GM10248 (cell line): ENCODE results near the gene DDX51.

Experiments
- CTCF ChIA-PET: fragments of 300-600 bp; sonication (Branson Sonifier 250); formaldehyde crosslinking; extraction: SDS; loops from one replicate; lab custom pipeline; 2021; ENCODE audit warnings: antibody characterized with exemption; lab: Yijun Ruan, JAX
- POLR2A ChIA-PET: fragments of 350-650 bp; sonication (Branson Sonifier 250); formaldehyde crosslinking; extraction: SDS; loops from one replicate; lab custom pipeline; 2020; ENCODE audit warnings: antibody characterized with exemption; lab: Yijun Ruan, JAX
- DNase-seq: peaks from one replicate; pipeline ENCODE4 v3.0.0; 2012; ENCODE audit errors: extremely low spot score
- TF ChIP-seq, protein P1 (sequence below): IDR thresholded peaks from 2 replicates; pipeline ENCODE4 v1.5.1; 2012; ENCODE audit warnings: mild to moderate bottlenecking, low read depth; ENCODE audit errors: extremely low read depth, missing control alignments, control extremely low read depth

Gene DDX51

DNA sequence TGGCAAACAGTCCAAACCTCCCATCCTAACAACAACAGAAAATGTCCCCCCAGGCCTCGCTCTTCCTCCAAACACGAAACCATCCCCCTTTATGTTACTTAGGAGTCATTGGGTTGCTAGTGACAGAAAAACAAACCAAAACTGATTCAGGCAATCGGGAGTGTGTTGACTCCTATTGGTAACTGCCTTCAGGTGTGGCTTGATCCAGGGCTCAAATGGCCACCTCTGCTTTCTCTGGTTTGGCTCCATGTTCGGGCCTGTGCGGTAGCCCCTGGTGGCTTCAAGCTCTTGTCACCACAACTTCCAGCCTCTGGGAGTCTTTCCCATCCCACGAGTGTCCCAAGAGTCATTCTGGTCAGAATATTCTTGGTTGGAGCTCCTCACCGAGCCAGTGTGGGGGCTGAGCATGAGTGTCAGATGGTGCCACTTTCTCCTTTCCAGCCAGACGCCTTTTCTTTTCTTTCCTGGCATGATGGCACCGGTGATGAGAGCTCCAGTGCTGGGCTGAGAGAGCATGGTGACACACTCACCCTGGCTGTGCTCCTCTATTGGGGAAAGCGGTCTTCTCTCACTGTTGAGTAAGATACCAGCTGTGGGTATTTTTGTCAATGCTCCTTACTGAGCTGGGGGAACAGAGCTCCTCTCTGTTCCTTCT lies 38.7 kb upstream of the DDX51 start:
- DNase-seq = no peak
- ChIA-PET POLR2A (no interaction called here), CTCF (no interaction called here)
- TF ChIP-seq, protein P1, sequence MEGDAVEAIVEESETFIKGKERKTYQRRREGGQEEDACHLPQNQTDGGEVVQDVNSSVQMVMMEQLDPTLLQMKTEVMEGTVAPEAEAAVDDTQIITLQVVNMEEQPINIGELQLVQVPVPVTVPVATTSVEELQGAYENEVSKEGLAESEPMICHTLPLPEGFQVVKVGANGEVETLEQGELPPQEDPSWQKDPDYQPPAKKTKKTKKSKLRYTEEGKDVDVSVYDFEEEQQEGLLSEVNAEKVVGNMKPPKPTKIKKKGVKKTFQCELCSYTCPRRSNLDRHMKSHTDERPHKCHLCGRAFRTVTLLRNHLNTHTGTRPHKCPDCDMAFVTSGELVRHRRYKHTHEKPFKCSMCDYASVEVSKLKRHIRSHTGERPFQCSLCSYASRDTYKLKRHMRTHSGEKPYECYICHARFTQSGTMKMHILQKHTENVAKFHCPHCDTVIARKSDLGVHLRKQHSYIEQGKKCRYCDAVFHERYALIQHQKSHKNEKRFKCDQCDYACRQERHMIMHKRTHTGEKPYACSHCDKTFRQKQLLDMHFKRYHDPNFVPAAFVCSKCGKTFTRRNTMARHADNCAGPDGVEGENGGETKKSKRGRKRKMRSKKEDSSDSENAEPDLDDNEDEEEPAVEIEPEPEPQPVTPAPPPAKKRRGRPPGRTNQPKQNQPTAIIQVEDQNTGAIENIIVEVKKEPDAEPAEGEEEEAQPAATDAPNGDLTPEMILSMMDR = no peak

DNA sequence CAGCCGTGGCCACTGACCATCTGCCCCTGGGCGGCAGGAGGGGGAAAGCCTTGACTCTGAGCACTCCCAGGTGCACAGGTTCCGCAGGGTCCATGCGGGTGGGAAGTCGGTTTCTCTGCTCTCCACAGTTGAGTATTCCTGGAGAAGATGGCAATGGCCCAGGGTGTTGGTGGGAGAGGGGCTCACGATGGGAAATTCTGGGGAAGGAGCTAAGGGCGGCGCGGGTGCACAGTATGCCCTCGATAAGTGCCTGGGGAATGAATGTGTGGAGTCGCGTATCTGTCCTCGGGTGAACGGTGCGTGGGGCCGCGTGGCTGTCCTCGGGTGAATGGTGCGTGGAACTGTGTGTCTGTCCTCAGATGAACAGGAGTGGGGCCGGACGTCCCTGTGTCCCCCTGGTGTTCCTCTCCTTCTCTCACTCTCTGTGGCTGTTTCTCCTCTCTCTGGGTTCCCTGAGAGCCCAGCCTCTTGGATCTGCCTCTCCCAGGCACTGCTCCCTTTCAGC lies 38.1 kb upstream of the DDX51 start:
- TF ChIP-seq, protein P1 = no peak
- ChIA-PET CTCF (no interaction called here), POLR2A (no interaction called here)
- no peak for DNase-seq

DNA sequence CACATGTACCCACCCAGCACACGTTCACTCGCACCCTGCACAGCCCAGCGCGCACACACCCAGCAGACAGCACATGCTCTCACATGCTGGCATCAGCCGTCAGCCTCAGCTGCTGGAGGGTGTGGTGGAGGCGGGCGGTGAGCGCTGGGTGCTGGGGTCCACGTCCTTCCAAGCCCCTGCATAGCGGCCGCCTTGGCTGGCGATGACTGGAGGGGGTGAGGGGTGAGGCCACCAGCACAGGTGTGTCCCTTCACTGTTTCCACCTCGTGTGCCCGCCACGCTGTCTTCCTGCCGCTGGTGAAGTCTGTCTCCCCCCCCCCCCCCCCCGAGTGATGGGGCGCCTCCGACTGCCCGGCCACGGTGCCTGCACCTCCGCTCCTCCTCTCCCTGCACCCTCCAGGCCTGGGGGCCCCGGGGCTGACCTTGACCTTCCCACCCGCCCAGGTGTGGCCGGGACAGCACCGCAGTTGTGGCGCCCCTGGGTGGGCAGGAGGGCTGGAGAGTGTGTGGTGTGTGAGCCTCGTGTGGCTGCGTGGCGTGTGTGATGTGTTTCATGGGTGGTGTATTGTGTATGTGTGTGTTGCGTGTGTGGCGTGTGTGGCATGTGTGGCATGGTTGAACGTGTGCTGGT lies 37.6 kb upstream of the DDX51 start:
- DNase-seq = no peak
- TF ChIP-seq, protein P1 = no peak
- ChIA-PET CTCF (no interaction called here), POLR2A (no interaction called here)

DNA sequence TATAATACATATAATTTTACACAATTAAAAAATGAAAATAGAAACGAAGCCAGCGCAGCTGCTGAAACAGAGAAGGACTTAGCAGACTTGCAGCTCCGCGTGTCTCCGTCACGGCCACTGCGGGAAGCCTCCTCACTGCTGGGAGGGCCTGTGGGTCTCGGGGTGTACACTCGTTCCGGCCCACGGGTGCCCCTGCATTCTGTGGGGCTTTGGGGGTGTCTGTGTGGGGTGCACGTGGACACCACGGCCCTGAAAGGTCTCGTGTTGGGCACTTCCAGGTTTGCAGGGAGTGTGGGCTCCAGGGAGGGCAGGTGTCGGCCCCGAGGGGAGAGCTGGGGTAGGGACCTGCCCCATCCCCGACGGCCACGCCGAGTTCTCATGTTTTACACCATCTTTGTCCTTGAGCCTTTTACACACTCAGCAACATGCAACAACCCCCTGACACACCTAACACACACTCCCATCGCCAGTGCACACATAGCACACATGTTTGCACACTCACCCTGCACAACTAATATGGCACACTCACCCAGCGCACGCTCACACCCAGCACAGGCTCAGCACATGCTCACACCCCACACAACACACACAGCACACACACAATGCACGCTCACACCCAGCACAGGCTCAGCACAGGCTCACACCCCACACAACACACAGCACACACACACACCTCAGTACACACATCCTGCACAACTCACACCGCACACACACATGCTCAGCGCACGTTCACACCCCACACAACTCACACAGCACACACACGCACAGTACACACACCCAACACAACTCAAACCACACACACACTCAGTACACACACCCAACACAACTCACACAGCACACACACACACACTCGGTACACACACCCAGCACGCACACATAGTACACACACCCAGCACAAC lies 36.8 kb upstream of the DDX51 start:
- ChIA-PET CTCF (no interaction called here), POLR2A (no interaction called here)
- TF ChIP-seq, protein P1 = no peak
- no peak for DNase-seq

DNA sequence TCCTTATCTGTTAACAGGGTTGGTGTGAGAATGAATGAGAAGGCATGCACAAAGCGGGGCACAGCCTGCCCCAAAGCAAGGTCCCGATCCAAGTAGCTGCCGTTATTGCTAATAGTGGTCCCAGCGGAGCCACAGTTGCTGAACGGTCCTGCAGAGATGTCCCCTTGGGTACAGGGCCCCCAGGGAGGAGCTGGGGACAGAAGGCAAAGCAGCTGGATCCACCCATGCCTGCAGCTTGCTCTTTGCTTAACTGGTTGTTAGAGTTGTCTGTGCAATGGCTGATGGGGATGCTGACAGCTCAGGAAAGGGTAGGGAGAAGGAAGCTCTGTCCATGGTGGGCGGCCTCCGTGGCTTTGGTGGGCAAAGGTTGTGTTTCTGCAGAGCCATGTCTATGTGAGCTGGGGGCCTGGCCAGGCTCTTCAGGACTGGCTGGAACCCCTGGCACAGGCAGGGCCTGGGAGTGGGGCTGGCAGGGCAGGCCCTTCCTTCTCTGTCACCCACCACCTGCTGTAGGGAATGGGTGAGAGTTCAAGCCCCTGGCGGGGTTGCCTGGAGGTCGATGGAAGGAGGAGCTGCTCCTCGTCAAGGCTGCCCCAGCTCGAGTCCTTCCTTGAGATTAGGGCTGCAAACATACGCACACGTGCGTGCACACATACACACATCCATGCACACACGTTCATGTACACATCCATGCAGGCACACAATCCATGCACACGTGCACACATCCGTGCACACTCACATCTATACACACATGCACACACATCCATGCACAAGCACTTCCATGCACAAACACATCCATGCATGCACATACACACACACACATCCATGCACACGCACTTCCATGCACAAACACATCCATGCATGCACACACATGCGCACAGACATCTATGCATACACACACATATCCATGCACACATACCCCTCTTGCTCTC lies 35.6 kb upstream of the DDX51 start:
- ChIA-PET CTCF (interaction anchor here (1.5 kb wide), 1 partner anchor 26 kb away, joined by 5 read pairs; no protein-coding TSS in a partner anchor), POLR2A (no interaction called here)
- no peak for DNase-seq

More for the DNA sequence above, 35.6 kb upstream of the DDX51 start:
- TF ChIP-seq, protein P1 = no peak
